ENCODE results near the gene PTMA.

Gene PTMA

GRCh38 chr2:231714639-231715498 is 6.5 kb downstream of the PTMA start:
- DNase-seq (ENCODE audit: insufficient read length, low spot score) (no peak), FAIRE-seq (peak; percentile 78)

GRCh38 chr2:231715499-231715837 is 7.1 kb downstream of the PTMA start:
- FAIRE-seq (no peak), DNase-seq (ENCODE audit: insufficient read length, low spot score) (no peak)

GRCh38 chr2:231715988-231716616 is 7.8 kb downstream of the PTMA start:
- FAIRE-seq (no peak), DNase-seq (ENCODE audit: insufficient read length, low spot score) (no peak)

GRCh38 chr2:231716666-231717280 is 8.4 kb downstream of the PTMA start:
- no peak for DNase-seq (ENCODE audit: insufficient read length, low spot score)
- no peak for FAIRE-seq

GRCh38 chr2:231717281-231718171 is 9.2 kb downstream of the PTMA start:
- DNase-seq (ENCODE audit: insufficient read length, low spot score) (no peak), FAIRE-seq (peak; percentile 73)

- FAIRE-seq: no peak
Observed at GRCh38 chr2:231718799-231719198, 10.5 kb downstream of the PTMA start.

GRCh38 chr2:231720292-231720986 is 12.1 kb downstream of the PTMA start:
- FAIRE-seq: no peak

More at GRCh38 chr2:231718799-231719198, 10.5 kb downstream of the PTMA start:
- DNase-seq (ENCODE audit: insufficient read length, low spot score): no peak

GRCh38 chr2:231720987-231721966 is 13.0 kb downstream of the PTMA start:
- FAIRE-seq: peak; percentile 91
- DNase-seq (ENCODE audit: insufficient read length, low spot score): no peak

More at GRCh38 chr2:231720292-231720986, 12.1 kb downstream of the PTMA start:
- no peak for DNase-seq (ENCODE audit: insufficient read length, low spot score)

- DNase-seq (ENCODE audit: insufficient read length, low spot score): no peak
- no peak for FAIRE-seq
Observed at GRCh38 chr2:231722721-231723307, 14.5 kb downstream of the PTMA start.

- no peak for DNase-seq (ENCODE audit: insufficient read length, low spot score)
- no peak for FAIRE-seq
Observed at GRCh38 chr2:231725476-231725875, 17.2 kb downstream of the PTMA start.

GRCh38 chr2:231726276-231726675 is 18.0 kb downstream of the PTMA start:
- DNase-seq (ENCODE audit: insufficient read length, low spot score) (no peak), FAIRE-seq (no peak)

- DNase-seq (ENCODE audit: insufficient read length, low spot score) (no peak), FAIRE-seq (no peak)
Observed at GRCh38 chr2:231727621-231728020, 19.3 kb downstream of the PTMA start.

- FAIRE-seq (no peak), DNase-seq (ENCODE audit: insufficient read length, low spot score) (no peak)
Observed at GRCh38 chr2:231732604-231733003, 24.3 kb downstream of the PTMA start.

GRCh38 chr2:231737761-231738160 is 29.4 kb downstream of the PTMA start:
- DNase-seq (ENCODE audit: insufficient read length, low spot score): no peak
- FAIRE-seq: no peak

- DNase-seq (ENCODE audit: insufficient read length, low spot score): no peak
- FAIRE-seq: no peak
Observed at GRCh38 chr2:231743376-231744116, 35.2 kb downstream of the PTMA start.

GRCh38 chr2:231745303-231746038 is 37.1 kb downstream of the PTMA start:
- no peak for DNase-seq (ENCODE audit: insufficient read length, low spot score)
- FAIRE-seq: no peak
